ENCODE data around the gene MAPKAPK3.
A peak's percentile ranks its signal among the peaks of the same experiment; 100 is the strongest.

DNA sequence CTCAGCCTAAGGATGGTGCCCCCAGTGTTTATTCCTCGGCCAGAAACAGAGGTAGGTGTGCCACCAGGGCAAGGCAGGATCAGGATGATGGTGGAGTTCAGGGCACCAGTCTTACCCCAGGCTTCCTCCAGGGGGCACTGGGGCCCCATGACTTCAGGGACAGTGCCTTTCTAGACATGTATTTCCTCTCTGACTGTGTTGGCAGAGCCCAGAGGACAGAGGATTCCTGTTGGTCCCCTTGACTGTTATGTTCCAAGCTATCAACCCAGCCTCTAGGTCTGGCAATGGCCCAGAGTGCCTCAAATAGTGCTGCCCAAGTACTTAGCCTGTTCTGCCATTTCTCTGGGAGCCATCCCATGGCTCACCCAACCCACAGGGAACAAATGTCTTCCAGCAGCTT is 44.8 kb upstream of the MAPKAPK3 start:
- TF ChIP-seq, protein P1, sequence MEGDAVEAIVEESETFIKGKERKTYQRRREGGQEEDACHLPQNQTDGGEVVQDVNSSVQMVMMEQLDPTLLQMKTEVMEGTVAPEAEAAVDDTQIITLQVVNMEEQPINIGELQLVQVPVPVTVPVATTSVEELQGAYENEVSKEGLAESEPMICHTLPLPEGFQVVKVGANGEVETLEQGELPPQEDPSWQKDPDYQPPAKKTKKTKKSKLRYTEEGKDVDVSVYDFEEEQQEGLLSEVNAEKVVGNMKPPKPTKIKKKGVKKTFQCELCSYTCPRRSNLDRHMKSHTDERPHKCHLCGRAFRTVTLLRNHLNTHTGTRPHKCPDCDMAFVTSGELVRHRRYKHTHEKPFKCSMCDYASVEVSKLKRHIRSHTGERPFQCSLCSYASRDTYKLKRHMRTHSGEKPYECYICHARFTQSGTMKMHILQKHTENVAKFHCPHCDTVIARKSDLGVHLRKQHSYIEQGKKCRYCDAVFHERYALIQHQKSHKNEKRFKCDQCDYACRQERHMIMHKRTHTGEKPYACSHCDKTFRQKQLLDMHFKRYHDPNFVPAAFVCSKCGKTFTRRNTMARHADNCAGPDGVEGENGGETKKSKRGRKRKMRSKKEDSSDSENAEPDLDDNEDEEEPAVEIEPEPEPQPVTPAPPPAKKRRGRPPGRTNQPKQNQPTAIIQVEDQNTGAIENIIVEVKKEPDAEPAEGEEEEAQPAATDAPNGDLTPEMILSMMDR (IDR thresholded peaks at IDR 0.05; ENCODE audit: extremely low read depth in 1 of 2, insufficient read depth in 1 of 2, low read depth in 1 of 2, low read length in 2 of 2): peak; percentile 82 to 92
- TF ChIP-seq POLR2A (IDR thresholded peaks at IDR 0.05; ENCODE audit: low read depth, low read length): no peak
- no peak for TF ChIP-seq POLR2AphosphoS5 (IDR thresholded peaks at IDR 0.05; ENCODE audit: insufficient read depth, low read depth, low read length)
- no peak for TF ChIP-seq EZH2 (IDR thresholded peaks at IDR 0.05; ENCODE audit: borderline replicate concordance, low read depth, low read length, severe bottlenecking)
- TF ChIP-seq GATA2 (IDR thresholded peaks at IDR 0.05; ENCODE audit: insufficient read depth, insufficient read length, low read depth, low read length): no peak
- no peak for TF ChIP-seq FOS (IDR thresholded peaks at IDR 0.05; ENCODE audit: borderline replicate concordance, insufficient read depth, low read length)
- no peak for TF ChIP-seq MYC (IDR thresholded peaks at IDR 0.05; ENCODE audit: low read depth, low read length)

Measured in endothelial cell of umbilical vein (primary cell).